ENCODE data around the gene MPV17L2.

DNA sequence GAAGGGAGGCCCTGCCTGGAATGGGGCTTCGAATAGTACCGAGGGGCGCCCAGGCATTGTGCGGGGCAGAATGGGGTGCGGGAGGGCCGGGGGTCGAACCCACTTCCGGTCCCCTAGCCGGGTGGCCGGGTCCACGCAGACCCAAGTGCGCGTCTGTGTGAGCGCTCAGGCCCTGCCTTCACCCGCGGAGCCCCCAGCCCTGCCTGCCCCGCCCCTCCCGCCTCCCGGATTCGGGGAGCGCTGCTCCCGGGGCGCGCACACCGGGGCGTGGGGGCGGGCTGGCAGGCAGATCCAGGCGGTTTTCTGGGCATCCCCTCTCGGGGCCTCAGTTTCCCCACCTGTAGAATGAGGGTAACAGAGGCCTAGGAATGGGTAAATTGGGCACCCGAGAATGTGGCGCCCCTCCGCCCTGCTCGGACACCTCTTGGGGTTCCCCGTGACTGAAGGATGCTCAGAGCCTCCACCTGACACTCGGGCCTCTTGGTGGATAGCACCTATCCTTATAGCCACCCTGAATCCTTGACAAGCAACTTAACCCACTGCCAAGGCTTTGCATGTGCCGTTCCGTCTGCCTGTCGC lies 39.4 kb upstream of the MPV17L2 start:
- TF ChIP-seq, protein P1, sequence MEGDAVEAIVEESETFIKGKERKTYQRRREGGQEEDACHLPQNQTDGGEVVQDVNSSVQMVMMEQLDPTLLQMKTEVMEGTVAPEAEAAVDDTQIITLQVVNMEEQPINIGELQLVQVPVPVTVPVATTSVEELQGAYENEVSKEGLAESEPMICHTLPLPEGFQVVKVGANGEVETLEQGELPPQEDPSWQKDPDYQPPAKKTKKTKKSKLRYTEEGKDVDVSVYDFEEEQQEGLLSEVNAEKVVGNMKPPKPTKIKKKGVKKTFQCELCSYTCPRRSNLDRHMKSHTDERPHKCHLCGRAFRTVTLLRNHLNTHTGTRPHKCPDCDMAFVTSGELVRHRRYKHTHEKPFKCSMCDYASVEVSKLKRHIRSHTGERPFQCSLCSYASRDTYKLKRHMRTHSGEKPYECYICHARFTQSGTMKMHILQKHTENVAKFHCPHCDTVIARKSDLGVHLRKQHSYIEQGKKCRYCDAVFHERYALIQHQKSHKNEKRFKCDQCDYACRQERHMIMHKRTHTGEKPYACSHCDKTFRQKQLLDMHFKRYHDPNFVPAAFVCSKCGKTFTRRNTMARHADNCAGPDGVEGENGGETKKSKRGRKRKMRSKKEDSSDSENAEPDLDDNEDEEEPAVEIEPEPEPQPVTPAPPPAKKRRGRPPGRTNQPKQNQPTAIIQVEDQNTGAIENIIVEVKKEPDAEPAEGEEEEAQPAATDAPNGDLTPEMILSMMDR (IDR thresholded peaks at IDR 0.05), result no peak
- no peak for TF ChIP-seq EP300 (IDR thresholded peaks at IDR 0.05)

All from tibial nerve (tissue), 4 donors.